HCT116 (cell line): ENCODE measurements around the gene PTPN4. TPM values are rescaled to one million over a fixed set of nuclear protein-coding genes. Genes with fewer than 3 reads are reported as not detected.

Source experiments
- ATAC-seq: fragments of 200-7000 bp; cut with Tn5 transposase; 2 replicates; pipeline ENCODE4 v1.9.1; 2020; ENCODE audit warnings: mild to moderate bottlenecking, moderate library complexity
- BruUV-seq: library from RNA; stranded (reverse); fragments of 400-500 nt; replicated peaks from 2 replicates; lab custom pipeline; 2021; lab: Mats Ljungman, UMichigan
- CTCF ChIA-PET: fragments of 300-600 bp; sonication (Branson Sonifier 250); formaldehyde crosslinking; loops from one replicate; lab custom pipeline; 2021; ENCODE audit warnings: antibody characterized with exemption; lab: Charles Lee
- POLR2A ChIA-PET: fragments of 300-600, 350-600 bp; sonication (Branson Sonifier 250); formaldehyde crosslinking; loops from one replicate; lab custom pipeline; 2021; ENCODE audit warnings: antibody characterized with exemption; lab: Charles Lee
- RAD21 ChIA-PET, 2 experiments: fragments of 300-600 bp; sonication (Branson Sonifier 250); formaldehyde crosslinking; loops; one replicate each; lab custom pipeline; 2023; ENCODE audit warnings: low total read pairs in 2 of 2; ENCODE audit not compliant: uncharacterized antibody in 2 of 2, unreplicated experiment in 2 of 2, low non-redundant PET in 1 of 2; lab: Charles Lee
- DNase-seq: peaks from one replicate; pipeline ENCODE4 v3.0.0-alpha.2; 2010; ENCODE audit warnings: low read depth, low spot score
- H2AFZ ChIP-seq: fragments of 200-600 bp; shearing (Covaris generic), sonication (generic); 2 replicates; pipeline ENCODE4 v1.6.1; 2017; ENCODE audit warnings: low read depth, mixed run types, mixed read lengths, antibody characterized with exemption, low read length; ENCODE audit not compliant: poor library complexity, severe bottlenecking
- H3K27ac ChIP-seq: 2 replicates; pipeline ENCODE4 v1.5.1; 2012; ENCODE audit warnings: low read depth, low read length
- H3K27me3 ChIP-seq: fragments of 200-600 bp; sonication (generic); 2 replicates; pipeline ENCODE4 v1.6.1; 2016; ENCODE audit warnings: mixed run types, low read length, mixed read lengths; ENCODE audit not compliant: insufficient read depth
- H3K36me3 ChIP-seq, 2 experiments: fragments of 200-500 bp in 1 of 2; fragments of 200-600 bp in 1 of 2; sonication (Bioruptor generic) in 1 of 2; sonication (generic) in 1 of 2; 2 replicates each; pipeline versions ENCODE4 v1.5.1 to v1.6.1; 2014 to 2016; ENCODE audit warnings: low read length in 2 of 2, inconsistent platforms in 1 of 2, mixed read lengths in 1 of 2, mixed run types in 1 of 2; ENCODE audit not compliant: insufficient read depth in 2 of 2, control insufficient read depth in 1 of 2
- H3K4me1 ChIP-seq, 2 experiments: fragments of 200-600 bp in 1 of 2; sonication (generic) in 1 of 2; 2 replicates each; pipeline versions ENCODE4 v1.5.1 to v1.6.1; 2012 to 2017; ENCODE audit warnings: low read length in 2 of 2, inconsistent platforms in 1 of 2, mild to moderate bottlenecking in 1 of 2, mixed read lengths in 1 of 2, mixed run types in 1 of 2, moderate library complexity in 1 of 2; ENCODE audit not compliant: insufficient read depth in 2 of 2, control insufficient read depth in 1 of 2
- H3K4me2 ChIP-seq: fragments of 200-600 bp; sonication (generic); 2 replicates; pipeline ENCODE4 v1.6.1; 2017; ENCODE audit warnings: mixed run types, low read length, mixed read lengths
- H3K4me3 ChIP-seq, 2 experiments: fragments of 200-600 bp in 1 of 2; sonication (generic) in 1 of 2; replicated peaks in 1 of 2; 2 replicates each; pipeline ENCODE4 v1.5.1; 2011 to 2016; ENCODE audit warnings: low read length in 2 of 2, control low read depth in 1 of 2, low read depth in 1 of 2, mild to moderate bottlenecking in 1 of 2, mixed read lengths in 1 of 2, mixed run types in 1 of 2
- H3K79me2 ChIP-seq: fragments of 200-600 bp; sonication (generic); 2 replicates; pipeline ENCODE4 v1.6.1; 2017; ENCODE audit warnings: mild to moderate bottlenecking, mixed run types, low read length, moderate library complexity, mixed read lengths; ENCODE audit not compliant: insufficient read depth
- H3K9ac ChIP-seq: fragments of 200-600 bp; sonication (generic); 2 replicates; pipeline ENCODE4 v1.6.1; 2016; ENCODE audit warnings: low read length, mixed read lengths
- H3K9me2 ChIP-seq: fragments of 200-600 bp; sonication (generic), shearing (Covaris generic); 2 replicates; pipeline ENCODE4 v1.6.1; 2017; ENCODE audit warnings: mixed run types, mild to moderate bottlenecking, moderate library complexity; ENCODE audit not compliant: insufficient read depth
- H3K9me3 ChIP-seq, 2 experiments: fragments of 200-500 bp in 1 of 2; fragments of 200-600 bp in 1 of 2; sonication (Bioruptor generic) in 1 of 2; sonication (generic) in 1 of 2; 2 replicates each; pipeline ENCODE4 v1.6.1; 2014 to 2017; ENCODE audit warnings: low read length in 2 of 2, mixed read lengths in 2 of 2, inconsistent platforms in 1 of 2, low read depth in 1 of 2, mild to moderate bottlenecking in 1 of 2, mixed run types in 1 of 2, moderate library complexity in 1 of 2; ENCODE audit not compliant: control insufficient read depth in 1 of 2, insufficient read depth in 1 of 2
- H4K20me1 ChIP-seq: fragments of 200-600 bp; sonication (generic), shearing (Covaris generic); 2 replicates; pipeline ENCODE4 v1.6.1; 2017; ENCODE audit warnings: mixed run types, mild to moderate bottlenecking, moderate library complexity; ENCODE audit not compliant: insufficient read depth
- CBX3 ChIP-seq: IDR thresholded peaks from 2 replicates; pipeline ENCODE4 v1.6.1; 2012; ENCODE audit warnings: low read depth
- CEBPB ChIP-seq: IDR thresholded peaks from 2 replicates; pipeline ENCODE4 v1.6.1; 2012; ENCODE audit warnings: low read depth
- EZH2 ChIP-seq: fragments of 200-600 bp; sonication (generic); IDR thresholded peaks from 2 replicates; pipeline ENCODE4 v1.6.1; 2017; ENCODE audit warnings: antibody characterized with exemption, mixed run types
- MAX ChIP-seq: IDR thresholded peaks from 2 replicates; pipeline ENCODE4 v1.6.1; 2012
- POLR2AphosphoS5 ChIP-seq: IDR thresholded peaks from 2 replicates; pipeline ENCODE4 v1.6.1; 2011; ENCODE audit warnings: mild to moderate bottlenecking, low read depth, low read length, moderate library complexity
- RAD21 ChIP-seq: IDR thresholded peaks from 2 replicates; pipeline ENCODE4 v1.6.1; 2012; ENCODE audit warnings: low read depth, mild to moderate bottlenecking
- REST ChIP-seq: IDR thresholded peaks from 2 replicates; pipeline ENCODE4 v1.6.1; 2012; ENCODE audit warnings: low read depth
- SP1 ChIP-seq: IDR thresholded peaks from 2 replicates; pipeline ENCODE4 v1.6.1; 2012; ENCODE audit warnings: low read depth
- TCF7L2 ChIP-seq: IDR thresholded peaks from 2 replicates; pipeline ENCODE4 v1.7.0; 2011; ENCODE audit warnings: borderline replicate concordance, inconsistent platforms; ENCODE audit not compliant: insufficient read depth, insufficient read length; ENCODE audit errors: extremely low read depth
- YY1 ChIP-seq: IDR thresholded peaks from 2 replicates; pipeline ENCODE4 v1.6.1; 2011; ENCODE audit warnings: low read length, low read depth, moderate library complexity, mild to moderate bottlenecking; ENCODE audit not compliant: insufficient replicate concordance; ENCODE audit errors: extremely low read depth
- ZBTB33 ChIP-seq: IDR thresholded peaks from 2 replicates; pipeline ENCODE4 v1.6.1; 2011; ENCODE audit warnings: mild to moderate bottlenecking, low read length, moderate library complexity; ENCODE audit not compliant: insufficient replicate concordance; ENCODE audit errors: extremely low read depth
- ZFX ChIP-seq: fragments of 450-650 bp; IDR thresholded peaks from 2 replicates; pipeline ENCODE4 v1.6.1; 2017
- intact Hi-C: fragments of 100-400 bp; cut with micrococcal nuclease; formaldehyde crosslinking; loops from 2 replicates; pipeline ENCODE4 v1.10.0; 2022
- total RNA-seq: library from RNA; stranded (reverse); gene quantifications from one replicate; pipeline ENCODE4 v1.2.1, GENCODE V29; 2021; ENCODE audit not compliant: unreplicated experiment

The PTPN4 gene
- total RNA-seq, 1 experiment from 2014 or later, result 38.4 TPM

GRCh38 chr2:119734047-119734446 lies 25.7 kb upstream of the PTPN4 start:
- H3K27ac ChIP-seq, result no peak overlapping the region
- no peak overlapping the region for H2AFZ ChIP-seq
- no peaks in the 10 kb centered on the region for H3K9me2 ChIP-seq
- no peak overlapping the region for H3K4me3 ChIP-seq
- POLR2A ChIA-PET, result no interaction called here
- H3K36me3 ChIP-seq, result no peaks in the 10 kb centered on the region
- intact Hi-C loops, result no loop called here
- no peak overlapping the region for H3K4me2 ChIP-seq
- no TSS peak for BruUV-seq
- H3K27me3 ChIP-seq, result no peaks in the 10 kb centered on the region; the same call in 1 of the 2 replicates
- no peaks in the 10 kb centered on the region for H3K4me1 ChIP-seq
- no peaks in the 10 kb centered on the region for H4K20me1 ChIP-seq
- H3K9ac ChIP-seq, result no peak overlapping the region
- RAD21 ChIA-PET, result no interaction called here
- no peaks in the 10 kb centered on the region for H3K79me2 ChIP-seq
- no peaks in the 10 kb centered on the region for H3K9me3 ChIP-seq
- DNase-seq, result no peak
- no peak for TF ChIP-seq CBX3
- no peak for TF ChIP-seq YY1
- TF ChIP-seq ZBTB33, result no peak
- TF ChIP-seq MAX, result no peak
- TF ChIP-seq, all 23 proteins: peak for 0
- ATAC-seq, result no peak
- CTCF ChIA-PET, result no interaction called here

- intact Hi-C loops, result no loop called here
- H3K4me1 ChIP-seq, result no peaks in the 10 kb centered on the region
- TF ChIP-seq RAD21 (no peak), POLR2AphosphoS5 (no peak), SP1 (no peak), REST (no peak), EZH2 (no peak), MAX (no peak), ZFX (no peak), TCF7L2 (no peak), CBX3 (no peak), CEBPB (no peak)
Observed at GRCh38 chr2:119735565-119735964, 24.2 kb upstream of the PTPN4 start.

More at GRCh38 chr2:119735565-119735964, 24.2 kb upstream of the PTPN4 start:
- no peak overlapping the region for H3K9ac ChIP-seq
- no peaks in the 10 kb centered on the region for H3K9me2 ChIP-seq
- H4K20me1 ChIP-seq, result no peaks in the 10 kb centered on the region
- no peak for ATAC-seq
- no peak overlapping the region for H3K4me3 ChIP-seq
- no peaks in the 10 kb centered on the region; the same call in 1 of the 2 replicates for H3K27me3 ChIP-seq
- H3K79me2 ChIP-seq, result no peaks in the 10 kb centered on the region
- H3K27ac ChIP-seq, result no peak overlapping the region
- no peak overlapping the region for H2AFZ ChIP-seq
- CTCF ChIA-PET, result no interaction called here
- no peaks in the 10 kb centered on the region for H3K9me3 ChIP-seq
- no peak for DNase-seq
- no peaks in the 10 kb centered on the region for H3K36me3 ChIP-seq
- no TSS peak for BruUV-seq
- POLR2A ChIA-PET, result no interaction called here
- RAD21 ChIA-PET, result no interaction called here
- H3K4me2 ChIP-seq, result no peak overlapping the region
